NCI-H748 treated with DMSO at 0.1 percent for 48 hours (cell line): ENCODE data around the gene SH3TC1.

Experiments
- DNase-seq: peaks from one replicate; lab custom pipeline; 2025; lab: John Stamatoyannopoulos, UW

SH3TC1 gene

GRCh38 chr4:8277356-8278008 lies 78.4 kb downstream of the SH3TC1 start:
- DNase-seq: no peak

GRCh38 chr4:8278009-8278395 lies 78.9 kb downstream of the SH3TC1 start:
- no peak for DNase-seq

DNA sequence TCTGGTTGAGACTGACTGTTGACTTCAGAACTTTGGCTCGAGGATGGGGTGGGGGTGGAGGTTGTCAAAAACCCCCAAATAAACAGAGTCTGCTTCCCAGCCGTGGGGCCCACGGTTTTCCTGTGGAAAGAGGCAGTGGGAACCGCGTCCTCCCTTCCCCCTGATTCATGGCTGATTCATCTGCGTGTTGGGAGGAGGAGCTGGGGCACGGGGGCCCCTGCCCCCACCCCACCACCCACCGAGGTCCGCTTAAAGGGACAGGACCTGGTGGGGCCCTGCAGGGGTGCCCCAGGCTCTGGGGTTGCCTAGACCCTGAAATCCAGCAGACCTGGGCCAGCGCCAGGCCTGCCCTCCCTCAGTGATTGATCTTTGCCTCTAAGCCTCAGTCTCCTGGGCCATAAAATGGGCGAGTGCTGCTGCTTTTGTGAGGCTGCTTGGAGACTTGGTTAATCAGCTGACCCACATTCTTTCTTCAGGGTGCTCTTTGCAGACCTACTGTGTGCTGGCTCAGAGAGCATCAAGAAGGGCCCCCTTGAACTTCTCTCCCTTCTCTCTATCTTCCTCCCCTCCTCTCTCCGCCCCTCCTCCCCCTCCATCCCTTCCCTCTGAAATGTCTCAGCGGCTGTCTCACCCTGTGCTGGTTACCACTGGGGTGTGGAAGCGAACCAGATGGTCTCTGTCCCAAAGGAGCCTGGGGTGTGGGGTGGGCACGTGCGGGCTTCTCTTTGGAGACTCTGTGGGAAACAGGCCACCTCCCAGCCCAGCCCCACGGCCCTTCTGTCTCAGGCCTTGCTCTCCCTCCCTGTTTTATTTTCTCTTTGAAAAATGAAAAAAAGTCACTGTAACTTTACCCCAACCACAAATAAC lies 79.6 kb downstream of the SH3TC1 start:
- no peak for DNase-seq

DNA sequence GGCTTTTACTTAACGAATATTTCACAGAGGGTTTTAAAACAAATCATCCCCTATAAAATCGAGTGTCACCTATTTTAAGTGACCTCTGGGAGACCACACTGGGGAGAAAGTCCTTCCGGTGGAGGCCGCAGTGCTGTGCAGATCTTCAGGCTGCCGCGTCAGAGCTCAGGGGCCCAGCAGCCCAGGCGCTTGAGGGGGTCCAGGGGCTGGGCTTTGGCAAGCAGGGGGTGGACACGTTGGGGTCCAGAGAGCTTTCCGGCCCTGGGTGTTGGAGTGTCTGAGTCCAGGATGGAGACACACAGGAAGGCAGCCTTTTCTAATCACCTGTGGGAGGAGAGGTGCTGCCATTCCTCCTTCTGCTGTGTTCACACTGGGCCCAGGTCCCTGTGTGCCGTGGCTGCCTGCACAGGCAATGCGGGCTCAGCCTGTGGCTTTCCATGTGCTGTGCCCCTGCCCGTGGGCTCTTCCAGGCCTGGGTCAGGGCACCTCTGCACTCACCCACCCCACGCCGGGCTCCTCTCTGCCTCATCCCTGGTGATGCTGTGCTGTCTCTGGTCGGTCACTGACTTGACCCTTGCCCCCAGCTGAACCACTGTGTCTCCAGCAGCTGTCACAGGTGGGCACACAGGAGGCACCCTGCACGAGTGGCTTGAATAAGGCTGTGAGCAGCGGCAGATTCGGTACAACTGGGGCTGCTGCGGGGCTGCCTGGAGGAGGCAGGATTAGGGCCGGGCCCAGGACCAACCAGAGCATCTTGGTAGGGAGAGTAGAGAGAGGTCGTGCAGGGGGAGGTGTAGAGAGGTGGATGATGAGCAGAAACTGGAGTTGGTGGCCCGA lies 80.4 kb downstream of the SH3TC1 start:
- DNase-seq: no peak

GRCh38 chr4:8280158-8280875 lies 81.2 kb downstream of the SH3TC1 start:
- no peak for DNase-seq

DNA sequence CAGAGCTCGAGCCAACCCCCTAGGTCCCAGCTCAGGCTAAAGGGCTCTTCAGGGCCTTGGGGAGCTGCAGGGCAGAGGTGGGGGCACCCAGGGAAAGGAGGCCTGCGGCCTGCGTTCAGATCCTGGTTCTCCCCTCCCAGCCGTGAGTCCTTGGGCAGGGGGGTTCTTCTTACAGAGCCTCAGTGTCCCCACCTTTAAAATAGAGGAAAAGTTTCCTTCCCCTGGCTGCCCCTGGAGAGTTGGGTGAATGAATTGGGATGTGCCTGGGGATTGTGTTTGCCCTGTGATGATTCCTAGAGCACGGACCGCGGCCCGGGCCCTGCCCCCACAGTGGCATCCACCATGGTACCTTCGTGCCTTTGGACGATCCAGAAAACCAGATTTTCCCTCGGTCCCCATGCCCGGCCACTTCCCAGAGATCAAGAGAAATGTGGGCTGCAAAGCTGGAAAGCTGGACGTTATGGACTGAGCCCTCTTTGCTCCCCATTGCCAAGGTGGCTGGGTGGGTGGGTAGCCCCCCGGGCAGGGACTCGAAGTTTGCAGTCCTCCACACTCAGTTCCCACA lies 81.9 kb downstream of the SH3TC1 start:
- no peak for DNase-seq

- no peak for DNase-seq
Observed at GRCh38 chr4:8281519-8282133, 82.5 kb downstream of the SH3TC1 start.

GRCh38 chr4:8282134-8282641 lies 83.1 kb downstream of the SH3TC1 start:
- DNase-seq: no peak

DNA sequence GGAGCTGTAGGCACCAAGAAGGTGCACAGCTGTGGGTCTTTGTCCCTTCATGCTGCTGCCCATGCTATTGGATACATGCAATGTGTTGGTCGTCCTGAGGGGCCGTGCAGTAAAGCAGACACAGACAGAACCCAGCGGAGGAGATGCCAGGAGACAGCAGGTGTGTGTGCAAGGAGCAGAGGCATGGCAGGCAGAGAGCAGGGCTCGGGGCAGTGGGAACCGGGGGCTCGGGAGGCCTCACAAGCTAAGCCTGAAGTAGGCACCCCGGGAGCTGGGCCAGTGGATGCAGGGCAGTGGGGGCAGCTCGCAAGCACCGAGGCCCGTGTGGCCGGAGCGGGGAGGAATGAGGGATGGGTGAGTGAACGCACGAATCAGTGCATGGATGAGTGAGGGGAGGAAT lies 83.7 kb downstream of the SH3TC1 start:
- DNase-seq: no peak

- DNase-seq: no peak
Observed at GRCh38 chr4:8283161-8283560, 84.1 kb downstream of the SH3TC1 start.

- DNase-seq: no peak
Observed at GRCh38 chr4:8283631-8284121, 84.6 kb downstream of the SH3TC1 start.

DNA sequence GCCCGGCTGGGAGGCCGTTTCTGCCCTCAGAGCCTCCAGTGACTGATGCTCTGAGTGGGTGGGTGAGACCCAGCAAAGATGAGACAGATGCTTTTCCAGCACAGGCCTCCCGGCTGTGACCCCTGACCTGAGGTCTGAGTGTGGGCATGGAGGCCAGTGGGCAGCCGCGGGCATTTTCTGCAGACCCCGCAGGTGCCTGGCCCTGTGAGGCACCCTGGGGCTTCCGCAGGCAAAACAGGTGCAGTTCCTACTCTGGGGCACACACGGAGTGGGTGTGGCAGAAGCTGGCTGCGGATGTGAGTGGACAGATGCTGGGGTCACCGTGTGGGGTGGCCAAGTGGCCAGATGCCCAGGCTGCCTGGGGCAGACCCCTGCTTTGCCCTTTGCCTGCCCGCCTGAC lies 85.3 kb downstream of the SH3TC1 start:
- no peak for DNase-seq

DNA sequence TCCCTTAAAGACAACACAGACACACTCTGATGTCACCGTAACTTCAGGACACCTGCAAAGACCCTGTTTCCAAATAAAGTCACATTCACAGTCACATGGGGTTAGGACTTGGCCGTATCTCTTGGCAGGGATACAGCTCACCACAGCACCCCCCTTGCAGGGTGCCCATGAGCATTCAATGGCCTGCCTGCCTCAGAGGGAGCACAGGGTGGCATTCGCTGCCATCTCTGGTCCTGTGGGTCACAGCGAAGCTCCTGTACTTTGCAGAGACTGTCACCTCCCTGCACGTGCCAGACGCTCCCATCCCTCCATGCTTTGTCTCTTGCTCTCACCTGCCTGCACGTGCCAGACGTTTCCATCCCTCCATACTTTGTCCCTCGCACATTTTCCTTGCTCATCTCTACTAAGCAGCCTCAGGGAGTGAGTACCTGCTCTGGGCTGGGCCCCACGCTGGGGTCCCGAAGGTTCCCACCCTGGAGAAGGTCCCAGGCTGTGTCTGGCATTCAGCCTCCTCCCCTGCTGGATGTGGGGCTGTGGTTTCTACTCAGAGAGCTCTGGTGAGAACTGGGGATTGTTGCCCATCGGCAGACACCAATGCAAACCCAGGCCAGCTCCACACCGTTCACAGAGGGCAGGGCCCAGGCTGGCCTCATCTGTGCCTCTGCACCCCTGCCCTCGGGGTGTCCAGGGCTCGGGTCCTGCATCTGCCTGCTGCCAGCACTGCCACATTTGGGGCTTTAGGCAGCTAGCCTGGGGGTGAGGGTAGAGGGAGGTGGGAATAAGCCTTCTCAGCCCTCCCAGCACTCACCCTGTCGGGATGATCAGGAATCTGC lies 86.3 kb downstream of the SH3TC1 start:
- DNase-seq: no peak

DNA sequence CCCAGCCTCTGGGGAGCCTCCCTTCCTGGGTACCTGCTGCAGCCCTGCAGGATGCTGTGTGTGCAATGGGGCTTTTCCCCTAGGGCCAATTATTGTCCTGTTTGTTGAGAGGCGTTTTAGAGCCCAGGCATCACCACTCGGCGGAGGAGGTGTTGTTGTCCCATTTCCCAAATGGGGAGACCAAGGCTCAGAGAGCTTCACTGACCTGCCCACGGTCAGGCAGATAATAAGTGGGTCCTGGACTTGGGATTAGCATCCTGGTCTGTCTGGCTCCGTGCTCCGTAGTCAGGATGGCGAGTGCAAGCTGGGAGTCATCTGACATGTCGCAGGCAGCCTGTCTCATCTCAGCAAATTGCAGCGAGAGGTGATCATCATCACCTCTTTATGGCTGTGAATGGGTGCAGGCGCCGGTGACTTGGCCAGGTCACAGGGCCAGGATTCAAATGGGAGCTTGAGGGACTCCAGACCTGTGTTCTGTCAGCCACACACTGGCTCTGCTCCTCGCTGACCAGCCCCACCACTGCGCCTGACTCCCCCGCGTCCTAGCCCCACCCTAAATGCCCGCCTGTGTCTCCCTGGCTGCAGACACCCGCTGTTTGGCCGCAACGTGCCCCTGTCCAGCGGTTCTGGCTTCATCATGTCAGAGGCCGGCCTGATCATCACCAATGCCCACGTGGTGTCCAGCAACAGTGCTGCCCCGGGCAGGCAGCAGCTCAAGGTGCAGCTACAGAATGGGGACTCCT lies 87.1 kb downstream of the SH3TC1 start:
- DNase-seq: no peak

DNA sequence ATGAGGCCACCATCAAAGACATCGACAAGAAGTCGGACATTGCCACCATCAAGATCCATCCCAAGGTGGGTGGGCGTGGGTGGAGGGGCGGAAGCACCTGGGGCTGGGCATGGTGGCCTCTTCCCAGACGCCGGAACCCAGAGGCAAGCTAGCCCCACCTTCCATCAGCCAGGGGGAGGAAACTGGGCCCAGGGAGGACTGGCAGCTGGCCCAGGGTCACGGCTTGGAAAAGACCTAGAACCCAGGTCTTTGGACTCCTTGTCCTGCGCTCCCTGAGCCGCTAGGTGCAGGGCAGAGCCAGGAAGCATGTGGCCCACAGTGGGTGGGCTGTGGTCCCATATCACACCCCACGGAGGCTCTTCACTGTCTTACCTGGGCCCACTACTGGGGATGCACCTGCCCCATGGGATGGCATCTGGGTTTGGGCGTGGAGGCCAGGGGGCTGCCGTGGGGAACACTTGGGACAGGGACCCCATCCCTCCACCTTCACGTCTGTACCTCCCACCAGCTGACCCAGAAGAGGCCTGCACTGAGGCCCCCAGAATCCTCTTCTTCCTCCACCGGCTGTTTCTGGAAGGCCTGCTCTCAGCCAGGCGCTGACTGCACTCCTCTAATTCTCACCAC lies 87.7 kb downstream of the SH3TC1 start:
- no peak for DNase-seq

GRCh38 chr4:8287343-8288280 lies 88.5 kb downstream of the SH3TC1 start:
- DNase-seq: no peak

DNA sequence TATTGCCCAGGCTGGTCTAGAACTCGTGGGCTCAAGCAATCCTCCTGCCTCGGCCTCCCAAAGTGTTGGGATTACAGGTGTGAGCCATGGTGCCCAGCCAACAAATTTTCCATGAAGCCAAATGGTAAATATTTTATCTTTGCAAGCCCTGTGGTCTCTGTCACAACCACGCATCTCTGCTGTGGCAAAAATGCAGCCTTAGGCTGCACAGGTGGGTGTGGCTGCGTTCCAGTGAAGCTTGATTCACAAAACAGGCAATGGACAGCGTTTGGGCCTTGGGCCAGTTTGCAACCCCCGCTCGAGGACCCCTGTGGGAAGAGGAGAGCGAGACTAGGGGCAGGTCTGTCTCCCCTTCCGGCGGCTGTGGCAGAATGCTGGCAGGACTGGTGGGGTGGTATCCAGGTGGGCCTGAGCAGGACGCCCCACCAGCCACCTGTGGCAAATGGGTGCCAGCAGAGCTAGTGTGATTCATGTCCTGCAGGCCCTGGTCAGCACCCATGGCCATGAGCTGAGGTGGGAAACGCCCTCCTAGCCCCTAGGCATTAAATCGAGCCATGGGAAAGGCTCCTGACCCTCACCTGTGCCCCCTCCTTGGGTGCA lies 90.2 kb downstream of the SH3TC1 start:
- no peak for DNase-seq
